Stimulated activated CD8-positive, alpha-beta memory T cell treated with anti-CD3 and anti-CD28 coated beads, Interleukin-15, amount 100 ng/mL, for 4 hours (primary cell): Measurements from ENCODE around the gene TARBP2.

Experiments
- DNase-seq, 2 donors: peaks; one replicate each; pipeline ENCODE4 v3.0.0-alpha.2; 2020; ENCODE audit warnings: low read depth in 2 of 2

The TARBP2 gene

DNA sequence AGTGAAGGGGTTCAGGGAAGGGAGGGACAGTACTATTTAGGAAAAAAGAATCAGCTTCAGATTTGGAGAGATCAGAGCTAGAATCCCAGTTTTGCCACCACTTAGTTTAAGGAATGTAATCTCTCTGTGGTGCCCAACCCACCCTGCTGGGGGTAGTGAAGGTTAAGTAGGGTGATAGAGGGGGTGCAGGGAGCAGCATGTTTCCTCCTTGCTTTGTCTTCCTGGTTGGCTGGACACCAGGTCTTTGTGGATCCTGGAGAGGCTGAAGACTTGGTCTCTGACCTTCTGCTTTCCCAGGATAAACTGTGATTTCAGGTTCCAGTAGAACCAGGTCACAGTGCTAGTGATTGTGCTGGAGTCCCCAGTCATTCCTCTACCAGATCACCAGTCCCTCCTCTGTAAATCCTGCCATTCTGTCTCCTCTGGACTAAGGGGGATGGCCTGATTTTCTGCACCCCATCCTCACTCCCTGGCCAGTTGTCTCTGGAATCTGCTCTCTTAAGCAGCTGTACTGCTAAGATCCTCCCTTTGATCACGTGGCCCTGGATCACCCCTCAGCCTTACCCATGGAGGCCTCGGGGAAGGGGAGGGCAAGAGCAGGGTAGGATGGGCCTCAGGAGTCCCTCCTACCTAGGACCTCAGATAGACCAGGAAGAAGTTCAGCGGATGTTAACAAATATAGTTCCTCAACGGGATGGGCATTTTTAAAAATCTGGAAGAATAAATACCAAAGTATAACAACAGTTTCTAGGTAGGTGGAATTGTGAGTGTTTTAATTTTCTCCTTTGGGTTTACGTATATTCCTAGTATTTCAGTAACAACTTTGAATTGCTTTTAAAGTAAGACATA is 5.0 kb upstream of the TARBP2 start:
- DNase-seq = no peak

DNA sequence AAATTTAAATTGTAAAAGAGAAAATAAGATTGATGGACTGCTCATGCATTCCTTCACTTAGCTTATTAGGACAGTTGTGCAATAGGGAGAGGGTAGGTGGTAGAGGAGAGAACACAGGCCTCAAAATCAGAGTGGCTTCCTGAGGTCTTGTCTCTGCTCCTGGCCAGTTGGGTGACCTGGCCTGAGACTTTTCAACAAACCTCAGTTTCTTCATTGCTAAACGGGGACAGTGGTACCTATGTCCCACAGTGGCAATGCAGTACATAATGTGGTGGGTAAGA is 4.4 kb upstream of the TARBP2 start:
- DNase-seq = no peak

DNA sequence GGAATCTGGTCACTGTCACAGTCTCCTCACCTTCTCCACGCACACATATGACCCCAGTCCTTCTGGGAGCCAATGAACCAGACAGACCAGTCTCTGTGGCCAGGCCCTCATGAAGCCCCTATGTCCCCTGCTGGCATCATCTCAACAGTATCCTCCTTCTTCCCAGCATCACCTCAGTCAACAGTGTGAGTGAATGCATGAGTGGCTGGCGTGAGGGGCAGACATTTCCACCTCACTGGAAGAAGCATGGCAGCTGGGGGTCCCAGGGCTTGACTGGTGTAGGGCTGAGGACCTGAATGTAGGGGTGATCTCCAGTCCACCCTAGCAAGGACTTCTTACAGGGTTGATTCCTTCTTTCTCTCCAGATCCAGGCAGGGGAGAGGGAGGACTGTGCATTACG is 3.6 kb upstream of the TARBP2 start:
- no peak for DNase-seq

DNA sequence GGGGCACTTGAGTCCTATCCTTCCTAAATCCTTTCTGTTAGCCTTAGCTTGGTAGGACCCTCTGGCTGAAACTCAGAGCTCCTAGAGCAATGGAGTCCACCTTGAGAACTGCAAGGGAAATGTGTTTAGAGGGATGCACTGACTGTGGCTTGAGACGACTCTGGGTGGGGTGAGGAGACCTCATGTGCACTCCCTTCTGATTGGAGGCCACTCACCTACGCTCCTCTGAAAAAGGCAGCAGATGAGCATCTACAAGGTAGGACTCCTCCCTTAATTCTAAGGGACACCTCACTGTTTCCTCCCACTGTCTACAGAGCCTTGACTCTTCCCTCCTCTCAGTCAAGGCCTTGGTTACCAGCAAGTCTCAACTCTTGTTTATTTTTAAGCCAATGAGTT is 2.9 kb upstream of the TARBP2 start:
- DNase-seq = no peak

DNA sequence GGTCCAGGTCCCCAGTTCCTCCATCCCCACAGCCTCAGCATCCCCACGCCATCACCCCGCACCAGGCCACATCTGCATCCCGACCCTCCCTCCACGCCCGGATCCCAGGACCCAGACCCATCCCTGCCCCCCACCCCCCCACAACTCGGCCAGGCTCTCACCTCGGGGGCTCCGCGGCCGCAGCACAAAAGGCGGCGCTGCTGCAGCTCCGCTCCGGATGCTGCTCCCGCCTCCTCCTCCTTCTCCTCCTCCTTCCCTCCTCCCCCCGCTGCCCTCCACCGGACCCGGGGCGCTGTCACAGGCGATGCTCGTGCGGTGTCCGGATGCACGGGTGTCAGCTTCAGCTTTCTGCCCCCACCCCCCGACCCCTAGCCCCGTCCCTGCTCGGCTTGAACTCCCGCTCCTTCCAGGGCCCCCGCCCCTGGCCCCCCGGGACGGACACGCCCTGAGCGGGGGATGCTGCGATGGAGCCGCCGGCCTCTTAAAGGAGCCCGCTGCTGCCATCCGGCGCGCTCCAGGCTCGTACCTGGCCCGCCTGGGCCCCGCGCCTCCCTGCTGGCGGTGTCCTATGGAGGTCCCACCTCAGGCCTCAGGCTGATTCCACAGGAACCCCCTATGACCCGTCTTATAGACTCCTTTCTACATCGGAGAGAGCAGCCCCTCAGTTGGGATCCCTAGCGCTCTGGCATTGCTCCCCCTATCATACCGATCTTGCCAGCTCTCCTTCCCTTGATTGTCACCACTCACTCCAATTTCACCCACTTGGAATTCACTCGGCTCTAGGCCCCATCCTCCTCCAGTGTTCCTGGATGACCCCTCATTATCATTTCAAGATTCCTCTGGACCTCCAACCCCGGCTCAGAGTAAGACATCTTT is 1.6 kb upstream of the TARBP2 start, which contains the start of gene MAP3K12:
Gene MAP3K12, minus strand, starts transcription at position 193 of the 876 bp plus-strand sequence. CDS start 12,067 bp downstream, outside the sequence.
- peak in 1 of 2 donors; percentile 23 for DNase-seq

DNA sequence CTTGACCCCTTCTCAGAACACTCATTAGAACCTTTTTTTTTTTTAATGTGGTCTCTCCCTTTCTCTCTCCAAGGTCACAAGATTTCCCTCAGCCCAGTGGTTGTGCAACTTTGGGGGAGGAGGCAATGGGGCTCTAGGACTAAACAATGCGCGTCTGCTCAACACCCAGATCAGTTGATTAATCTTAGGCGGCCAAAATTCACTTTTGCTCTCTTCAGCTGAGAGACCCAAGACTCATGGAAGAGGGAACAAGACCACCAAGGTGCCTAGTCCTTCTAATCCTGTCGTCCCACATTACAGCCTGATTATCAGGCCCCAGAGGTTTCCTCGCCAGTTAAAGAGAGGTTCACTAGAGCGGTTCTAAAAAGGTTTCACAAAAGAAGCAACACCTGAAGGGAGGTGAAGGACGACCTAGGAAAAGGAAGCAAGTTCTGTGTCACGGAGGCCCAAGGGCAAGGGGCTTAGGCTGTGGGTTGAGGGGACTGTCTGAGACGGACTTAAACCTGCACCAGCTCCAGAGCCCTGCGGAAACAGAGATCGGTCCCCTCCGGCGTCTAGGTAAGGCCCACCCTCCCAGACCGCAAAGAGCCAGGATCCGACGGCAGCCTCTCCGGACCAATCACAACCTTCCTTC is 824 bp upstream of the TARBP2 start:
- no peak for DNase-seq

DNA sequence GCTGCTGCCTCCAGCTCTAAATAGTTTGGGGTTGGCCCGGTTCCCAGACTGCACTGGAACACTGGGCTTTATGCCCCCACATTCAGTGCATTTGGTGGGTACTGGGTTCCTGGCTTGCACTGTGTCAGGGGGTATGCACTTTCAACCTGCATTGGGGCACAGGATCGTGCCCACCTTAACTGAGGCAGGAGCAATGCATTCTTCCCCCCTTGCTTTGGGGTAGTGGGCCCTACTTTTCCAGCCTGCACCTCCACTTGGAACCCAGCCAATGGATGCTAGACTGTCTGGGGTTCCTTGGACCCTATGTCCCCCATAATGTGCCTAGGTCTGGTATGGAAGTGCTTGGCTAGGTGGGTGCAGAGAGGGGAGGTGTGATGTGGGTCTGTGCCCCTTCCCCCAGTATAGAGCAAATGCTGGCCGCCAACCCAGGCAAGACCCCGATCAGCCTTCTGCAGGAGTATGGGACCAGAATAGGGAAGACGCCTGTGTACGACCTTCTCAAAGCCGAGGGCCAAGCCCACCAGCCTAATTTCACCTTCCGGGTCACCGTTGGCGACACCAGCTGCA is 615 bp downstream of the TARBP2 start:
- DNase-seq = no peak

DNA sequence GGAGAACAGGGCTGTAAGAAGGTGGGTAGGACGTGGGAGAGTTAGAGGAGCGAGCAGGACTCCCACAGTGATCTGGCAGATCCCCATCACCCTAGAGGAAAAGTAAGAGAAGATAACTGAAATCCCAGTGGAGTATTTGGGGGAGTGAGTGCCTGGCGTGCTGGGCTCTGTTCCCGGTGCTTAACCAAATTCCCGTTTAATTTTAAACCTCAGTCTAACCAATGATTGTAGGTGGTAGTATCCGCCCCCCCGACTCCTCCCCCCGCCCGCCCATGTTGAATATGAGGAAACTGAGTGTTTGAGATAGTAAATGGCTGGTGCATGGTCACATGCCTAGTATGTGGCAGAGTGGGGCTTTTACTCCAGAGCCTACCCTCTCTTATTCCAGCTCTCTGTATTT is 1.2 kb downstream of the TARBP2 start:
- no peak for DNase-seq

DNA sequence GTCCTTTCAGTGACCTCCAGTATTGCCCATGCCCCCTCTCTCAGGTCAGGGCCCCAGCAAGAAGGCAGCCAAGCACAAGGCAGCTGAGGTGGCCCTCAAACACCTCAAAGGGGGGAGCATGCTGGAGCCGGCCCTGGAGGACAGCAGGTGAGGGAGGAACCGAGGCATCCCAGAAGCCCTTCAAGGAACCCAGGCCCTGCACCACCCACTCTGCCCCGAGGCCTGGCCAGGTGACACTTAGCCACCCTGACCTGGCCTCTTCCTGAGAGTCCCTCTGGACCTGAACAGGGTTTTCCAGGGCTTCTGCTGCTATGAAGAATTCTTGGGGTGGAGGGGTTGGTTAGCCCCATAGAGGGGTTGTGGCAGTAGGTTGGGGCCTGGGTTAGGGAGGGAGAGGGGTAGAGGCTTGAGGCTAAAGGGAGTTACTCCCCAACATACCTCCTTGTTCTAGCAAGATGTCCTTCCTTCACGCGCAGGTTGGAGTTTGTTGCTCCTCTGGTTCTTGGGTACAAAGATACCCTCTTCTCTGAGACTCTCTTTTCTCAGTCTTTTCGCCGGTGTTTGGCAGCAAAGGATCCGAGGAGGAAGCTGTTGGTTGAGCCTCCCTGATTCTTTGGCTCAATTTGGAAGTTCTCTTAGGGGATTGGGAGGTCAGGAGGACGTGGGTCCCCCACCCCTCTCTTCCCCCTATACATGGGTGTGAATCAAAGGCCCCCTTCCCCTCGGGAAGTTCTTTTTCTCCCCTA is 2.1 kb downstream of the TARBP2 start:
- no peak for DNase-seq

DNA sequence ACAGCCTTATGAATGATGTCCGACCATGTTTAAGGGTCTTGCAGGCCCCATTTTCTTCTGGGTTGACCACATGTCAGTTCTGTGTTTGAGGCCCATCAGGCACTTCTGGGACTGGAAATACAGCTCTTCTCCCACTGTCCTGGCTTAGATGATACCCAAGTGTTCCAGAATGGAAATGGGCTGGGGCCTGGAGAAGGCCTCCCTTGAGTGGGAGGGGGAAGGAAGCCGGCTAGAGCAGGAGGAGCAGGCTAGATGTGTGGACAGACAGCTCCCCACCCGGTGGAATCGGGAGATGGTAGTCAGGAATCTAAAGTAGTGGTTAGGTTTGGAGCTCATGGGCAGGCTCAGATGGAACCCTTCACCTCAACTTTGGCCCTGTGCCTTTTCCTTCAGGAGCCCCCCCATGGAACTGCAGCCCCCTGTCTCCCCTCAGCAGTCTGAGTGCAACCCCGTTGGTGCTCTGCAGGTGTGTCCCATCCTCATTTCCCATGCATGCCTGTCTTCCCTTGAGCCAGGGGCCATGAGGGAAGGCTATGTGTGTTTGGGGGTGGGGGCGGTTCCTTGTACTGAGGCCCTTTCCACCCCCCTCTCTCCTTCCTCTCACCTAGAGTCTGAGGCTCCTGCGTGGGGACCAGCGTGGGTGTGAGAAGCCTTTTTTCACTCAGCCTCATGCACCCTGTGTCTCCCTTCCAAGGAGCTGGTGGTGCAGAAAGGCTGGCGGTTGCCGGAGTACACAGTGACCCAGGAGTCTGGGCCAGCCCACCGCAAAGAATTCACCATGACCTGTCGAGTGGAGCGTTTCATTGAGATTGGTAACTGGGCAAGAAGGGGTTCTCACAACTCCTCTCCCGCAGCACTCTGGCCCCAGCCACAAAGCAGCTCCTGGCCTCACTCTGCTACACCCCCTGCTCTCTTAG is 3.2 kb downstream of the TARBP2 start:
- no peak for DNase-seq

DNA sequence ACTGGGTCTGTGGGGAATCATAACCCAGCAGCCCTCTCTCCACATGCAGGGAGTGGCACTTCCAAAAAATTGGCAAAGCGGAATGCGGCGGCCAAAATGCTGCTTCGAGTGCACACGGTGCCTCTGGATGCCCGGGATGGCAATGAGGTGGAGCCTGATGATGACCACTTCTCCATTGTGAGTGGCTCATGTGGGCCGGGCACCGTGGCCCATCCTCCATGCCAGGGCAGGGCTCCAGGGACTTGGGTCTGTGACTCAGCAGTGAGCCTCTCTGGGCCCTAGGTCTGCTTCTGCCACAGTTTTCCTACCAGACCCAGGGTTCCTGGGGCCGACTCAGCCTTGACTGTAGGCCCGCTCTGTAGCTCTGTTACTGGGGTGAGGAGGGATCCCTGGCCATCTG is 4.0 kb downstream of the TARBP2 start:
- no peak for DNase-seq

DNA sequence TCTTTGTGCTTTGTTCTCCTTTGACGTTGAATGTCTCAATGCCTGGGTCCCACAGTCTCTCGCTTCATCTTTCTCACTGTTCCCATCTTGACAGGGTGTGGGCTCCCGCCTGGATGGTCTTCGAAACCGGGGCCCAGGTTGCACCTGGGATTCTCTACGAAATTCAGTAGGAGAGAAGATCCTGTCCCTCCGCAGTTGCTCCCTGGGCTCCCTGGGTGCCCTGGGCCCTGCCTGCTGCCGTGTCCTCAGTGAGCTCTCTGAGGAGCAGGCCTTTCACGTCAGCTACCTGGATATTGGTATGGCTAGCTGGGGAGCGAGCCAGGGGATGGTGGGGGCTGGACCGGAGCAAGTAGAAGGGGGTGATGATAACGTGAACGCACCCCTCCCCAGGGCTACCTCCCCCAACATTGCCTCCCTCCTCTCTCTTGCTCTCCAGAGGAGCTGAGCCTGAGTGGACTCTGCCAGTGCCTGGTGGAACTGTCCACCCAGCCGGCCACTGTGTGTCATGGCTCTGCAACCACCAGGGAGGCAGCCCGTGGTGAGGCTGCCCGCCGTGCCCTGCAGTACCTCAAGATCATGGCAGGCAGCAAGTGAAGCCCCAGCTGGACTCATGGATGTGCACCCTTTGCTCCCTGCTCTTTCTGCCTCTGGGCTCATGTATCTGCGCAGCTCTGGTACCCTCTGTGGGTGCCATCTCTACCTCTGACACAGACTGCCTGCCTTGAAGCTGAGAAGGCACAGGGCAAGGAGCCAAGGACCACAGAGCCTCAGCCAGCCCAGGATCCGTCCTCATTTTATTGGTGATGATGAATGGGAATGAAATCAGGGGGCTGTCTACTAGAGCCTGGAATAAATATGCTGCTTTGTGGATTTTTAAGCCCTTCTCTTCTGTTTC is 4.7 kb downstream of the TARBP2 start:
- no peak for DNase-seq

DNA sequence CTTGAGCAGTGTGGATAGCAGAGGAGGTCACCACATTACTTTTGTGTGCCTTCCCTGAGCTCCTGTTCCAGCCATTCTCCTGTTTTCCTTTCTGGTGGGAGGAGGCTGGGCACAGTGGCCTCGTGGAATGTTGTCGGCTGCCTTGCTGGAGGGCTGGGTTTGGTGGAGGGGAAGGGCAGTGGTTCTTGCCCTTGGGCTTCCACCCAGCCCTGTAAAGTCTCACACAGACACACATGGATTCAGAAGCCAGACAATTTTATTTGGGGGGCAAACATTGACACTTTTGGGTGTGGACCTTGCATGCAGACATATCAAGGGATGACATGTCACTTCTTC is 5.3 kb downstream of the TARBP2 start:
- DNase-seq = no peak

DNA sequence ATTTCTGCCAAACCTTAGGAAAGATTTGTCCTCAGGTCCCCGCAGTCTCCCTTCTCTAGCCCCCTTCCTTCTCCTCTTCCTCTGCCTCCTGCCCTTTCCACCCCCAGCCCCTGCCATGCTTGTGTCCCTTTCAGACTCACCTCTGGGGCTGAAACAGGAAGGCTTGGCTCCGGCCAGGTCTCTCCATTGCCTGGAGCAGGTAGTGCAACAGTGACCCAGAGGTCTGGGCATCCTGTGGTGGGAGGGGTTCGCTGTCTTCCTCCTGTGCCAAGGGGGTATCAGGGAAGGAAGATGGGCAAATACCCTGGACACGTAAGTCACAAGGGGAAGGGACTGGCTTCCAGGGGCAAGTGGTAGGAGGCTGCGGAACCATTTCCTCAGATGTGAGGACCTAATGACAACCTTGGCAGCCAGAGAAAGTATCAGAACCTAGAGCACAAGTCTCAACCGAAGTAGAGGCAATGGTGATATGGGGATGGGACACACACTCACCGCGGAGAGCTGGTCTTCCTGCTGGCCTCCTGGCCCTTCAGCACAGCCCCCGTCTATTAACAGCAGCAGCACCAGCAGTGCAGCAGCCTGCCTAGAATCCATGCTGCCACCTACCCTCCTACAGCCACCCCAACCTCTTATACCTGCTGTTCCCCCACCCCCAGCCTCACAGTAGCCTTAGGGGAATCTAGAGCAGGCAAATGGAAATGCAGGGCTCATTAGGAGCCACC is 6.0 kb downstream of the TARBP2 start, which contains the start of gene NPFF:
Gene NPFF, minus strand, starts transcription at position 604 of the 722 bp plus-strand sequence. Its CDS starts 10 bp downstream, at position 594.
- no peak for DNase-seq

DNA sequence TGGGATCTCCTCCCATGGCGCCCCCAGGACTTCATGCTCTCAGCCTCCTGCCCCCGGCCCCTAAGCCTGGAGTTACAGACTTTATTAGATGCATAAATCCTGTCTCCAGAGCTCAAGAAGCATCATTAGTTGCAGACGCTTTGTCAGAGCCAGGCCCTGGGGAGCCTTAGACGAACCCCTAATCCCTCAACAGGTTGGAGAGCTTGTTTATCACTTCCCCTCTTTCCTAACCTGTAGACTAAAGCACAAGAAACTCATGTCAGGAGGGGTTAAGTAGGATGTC is 6.5 kb downstream of the TARBP2 start:
- no peak for DNase-seq

DNA sequence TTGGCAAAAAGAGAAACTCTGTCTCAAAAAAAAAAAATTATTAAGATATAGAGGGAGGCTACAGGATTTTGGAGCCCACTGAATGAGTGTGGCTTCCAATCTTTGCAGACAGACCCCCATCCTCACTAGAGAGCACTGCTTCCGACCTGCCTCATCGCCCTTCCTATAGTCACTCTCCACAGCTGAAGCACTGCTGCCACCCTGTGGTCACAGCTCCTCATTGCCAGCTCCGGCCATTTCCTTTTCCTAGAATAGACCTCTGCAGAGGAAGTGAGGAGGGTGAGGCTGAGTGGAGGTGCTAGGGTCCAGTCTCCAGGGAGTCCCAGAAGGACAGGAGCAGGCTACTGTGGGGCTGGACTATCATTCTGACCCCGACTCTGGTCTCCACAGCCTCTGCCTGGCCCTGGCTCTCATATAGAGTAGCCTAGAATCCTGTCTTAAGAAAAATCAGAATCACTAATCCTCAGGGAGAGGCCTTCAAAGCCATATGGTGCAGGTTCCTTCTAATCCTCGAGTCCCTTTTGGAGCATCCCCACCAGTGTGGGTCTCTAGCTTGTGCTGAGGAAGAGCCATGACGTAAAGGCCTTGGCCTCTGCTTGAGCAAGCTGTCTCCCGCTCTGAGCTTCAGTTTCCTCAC is 7.6 kb downstream of the TARBP2 start:
- DNase-seq = peak; percentile 47 to 68

DNA sequence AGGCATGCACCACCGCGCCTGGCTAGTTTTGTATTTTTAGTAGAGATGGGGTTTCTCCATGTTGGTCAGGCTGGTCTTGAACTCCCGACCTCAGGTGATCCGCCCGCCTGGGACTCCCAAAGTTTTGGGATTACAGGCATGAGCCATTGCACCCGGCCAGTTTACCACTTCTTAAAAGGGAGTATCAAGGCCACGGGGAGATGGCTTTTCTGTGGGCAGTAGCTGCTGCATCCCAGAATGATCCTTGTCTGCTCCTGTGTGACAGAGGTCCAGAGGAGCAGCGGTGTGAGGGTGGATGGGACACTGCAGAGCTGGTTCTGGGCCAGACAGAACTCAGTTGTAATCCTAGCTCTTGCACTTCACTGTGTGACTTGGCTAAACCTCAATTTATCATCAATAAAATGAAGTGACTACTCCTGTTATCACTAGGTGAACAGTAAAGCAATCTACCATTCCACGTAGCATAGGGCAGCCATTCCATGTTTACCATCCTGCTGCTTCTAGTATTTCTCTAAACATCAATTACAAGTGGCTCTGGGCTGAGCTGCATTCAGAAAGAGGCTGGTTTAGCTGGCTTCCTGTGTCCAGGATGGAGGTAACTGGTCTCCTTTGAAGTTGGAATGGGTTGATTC is 9.2 kb downstream of the TARBP2 start:
- DNase-seq = no peak
